ENCODE results near the gene RFX3.

- TF ChIP-seq CTCF (IDR thresholded peaks at IDR 0.05; ENCODE audit: insufficient read depth, low read depth, low read length) (no peak), EZH2 (IDR thresholded peaks at IDR 0.05; ENCODE audit: insufficient read depth, low read length) (no peak)
Observed at GRCh38 chr9:3569529-3569928, 43.7 kb upstream of the RFX3 start.

Data from astrocyte (in vitro differentiated cells and primary cell).